ENCODE results near the gene FLT1.

The FLT1 gene

GRCh38 chr13:28380319-28380718, 114.6 kb downstream of the FLT1 start:
- no peak for DNase-seq

DNA sequence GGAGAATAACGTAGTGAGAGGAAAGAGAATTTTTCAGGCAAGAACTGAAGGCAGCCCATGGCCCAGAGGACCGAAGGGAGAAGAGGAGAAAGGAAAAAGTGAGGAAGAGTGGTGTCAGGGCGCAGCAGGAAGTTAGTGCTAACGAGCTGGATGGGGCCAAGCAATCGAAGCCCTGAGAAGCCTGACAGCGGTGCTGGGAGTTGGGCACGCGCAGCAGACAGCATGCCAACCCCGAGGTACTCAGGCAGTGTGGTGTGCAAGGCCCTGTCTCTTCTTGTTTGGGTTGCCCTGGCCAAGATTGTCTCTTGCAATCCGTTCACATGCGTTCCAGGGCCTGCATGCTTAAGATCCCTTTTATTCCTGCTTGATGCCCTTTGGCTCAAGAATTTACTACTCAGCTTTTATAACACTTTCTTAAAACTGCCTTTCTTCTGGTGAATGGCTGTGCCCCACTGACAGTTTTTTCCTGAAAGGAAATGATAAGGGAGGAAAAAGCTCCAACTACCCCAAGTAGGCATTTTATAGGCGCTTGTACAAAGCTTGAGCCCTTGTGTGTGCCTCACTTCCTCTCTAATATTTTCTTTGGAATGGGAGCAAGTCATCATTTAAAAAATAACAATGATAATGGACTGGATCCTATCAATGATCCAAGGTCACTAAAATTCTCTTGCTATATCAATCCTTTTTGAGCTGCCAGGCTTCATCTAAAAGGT, 115.4 kb downstream of the FLT1 start:
- DNase-seq: no peak

GRCh38 chr13:28376604-28377003, 118.3 kb downstream of the FLT1 start:
- no peak for DNase-seq

GRCh38 chr13:28375250-28375930, 119.5 kb downstream of the FLT1 start:
- DNase-seq: no peak

DNA sequence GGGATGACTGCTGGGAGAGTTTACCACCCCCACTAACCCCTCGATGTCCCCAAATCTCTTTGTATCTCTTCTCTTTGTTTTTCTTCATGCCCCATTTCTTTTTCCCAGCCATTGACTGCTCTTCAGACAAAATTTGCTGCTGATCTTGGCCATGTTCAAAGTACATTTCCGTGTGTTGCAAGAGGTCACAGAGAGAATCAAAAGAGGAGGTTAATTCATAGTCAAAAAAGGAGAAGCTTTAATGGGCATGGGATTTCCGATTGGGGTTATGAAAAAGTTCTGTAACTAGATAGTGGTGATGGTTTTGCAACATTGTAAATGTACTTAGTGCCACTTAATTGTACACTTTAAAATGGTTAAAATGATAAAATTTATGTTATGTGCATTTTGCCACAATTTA, 121.1 kb downstream of the FLT1 start:
- DNase-seq: no peak

DNA sequence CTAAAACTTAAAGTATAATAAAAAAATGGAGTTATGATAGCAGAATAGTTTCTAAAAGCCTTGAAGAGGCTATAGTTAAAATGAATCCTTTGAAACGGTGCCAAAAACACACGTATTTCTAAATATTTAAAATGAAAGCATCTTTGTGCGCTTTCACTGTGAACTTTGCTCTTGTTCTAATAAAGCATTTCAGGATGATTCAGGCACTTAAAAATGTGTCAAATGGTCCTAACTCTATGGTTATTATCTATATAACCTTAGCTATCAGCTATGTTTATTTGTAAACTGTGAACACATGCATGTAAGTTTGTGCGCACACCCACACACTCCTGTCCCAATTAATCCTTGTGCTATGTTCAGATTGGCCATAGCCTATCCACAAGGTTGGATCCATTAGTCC, 124.5 kb downstream of the FLT1 start:
- DNase-seq: no peak

- DNase-seq: no peak
Measured at GRCh38 chr13:28358708-28359107, 136.2 kb downstream of the FLT1 start.

- no peak for DNase-seq
Measured at GRCh38 chr13:28357911-28358433, 137.0 kb downstream of the FLT1 start.

- no peak for DNase-seq
Measured at GRCh38 chr13:28357247-28357825, 137.6 kb downstream of the FLT1 start.

GRCh38 chr13:28356561-28357021, 138.3 kb downstream of the FLT1 start:
- no peak for DNase-seq

GRCh38 chr13:28355822-28356371, 139.0 kb downstream of the FLT1 start:
- no peak for DNase-seq

- DNase-seq: no peak
Measured at GRCh38 chr13:28355046-28355821, 139.7 kb downstream of the FLT1 start.

GRCh38 chr13:28353679-28354078, 141.2 kb downstream of the FLT1 start:
- no peak for DNase-seq

GRCh38 chr13:28349907-28350654, 144.8 kb downstream of the FLT1 start:
- DNase-seq: no peak

GRCh38 chr13:28349371-28349770, 145.6 kb downstream of the FLT1 start:
- DNase-seq: no peak

DNA sequence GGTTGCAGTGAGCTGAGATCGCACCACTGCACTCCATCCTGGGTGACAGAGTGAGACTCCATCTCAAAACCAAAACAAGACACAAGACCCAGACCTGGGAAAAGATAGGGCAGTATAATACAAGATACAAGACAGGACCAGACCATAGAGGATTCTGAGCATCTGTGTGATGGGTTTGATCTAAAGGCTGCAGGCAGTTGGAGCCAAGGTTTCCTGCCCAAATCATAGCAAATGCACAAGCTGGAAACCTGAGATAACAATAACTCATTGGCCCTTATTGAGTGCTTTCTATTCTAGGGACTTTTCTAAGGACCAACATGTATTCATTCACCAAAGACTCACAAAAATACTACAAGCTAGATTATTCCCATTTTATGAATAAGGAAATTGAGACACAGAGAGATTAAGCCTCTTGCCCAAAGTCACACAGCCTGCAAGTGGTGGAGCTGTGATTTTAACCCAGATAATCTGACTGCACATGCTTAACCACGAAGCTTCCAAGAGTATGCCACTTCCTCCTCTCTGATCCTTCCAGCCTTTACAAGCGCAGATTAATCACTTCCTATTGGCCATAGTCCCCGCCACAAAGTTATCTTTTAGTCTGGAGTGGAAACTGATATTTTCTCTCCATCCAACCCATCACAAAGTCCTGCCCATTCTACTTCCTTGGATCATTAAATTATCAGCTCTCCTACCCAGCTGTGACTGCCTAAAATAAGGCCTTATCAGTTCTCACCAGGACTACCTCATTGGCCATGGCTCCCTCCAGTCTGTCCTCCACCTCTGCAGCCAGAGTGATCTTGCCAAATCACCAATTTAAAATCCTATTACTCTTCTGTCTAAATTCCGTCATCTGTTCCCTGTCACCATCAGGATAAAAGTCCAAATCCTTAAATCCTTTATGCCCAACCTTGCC, 147.2 kb downstream of the FLT1 start:
- DNase-seq: no peak

DNA sequence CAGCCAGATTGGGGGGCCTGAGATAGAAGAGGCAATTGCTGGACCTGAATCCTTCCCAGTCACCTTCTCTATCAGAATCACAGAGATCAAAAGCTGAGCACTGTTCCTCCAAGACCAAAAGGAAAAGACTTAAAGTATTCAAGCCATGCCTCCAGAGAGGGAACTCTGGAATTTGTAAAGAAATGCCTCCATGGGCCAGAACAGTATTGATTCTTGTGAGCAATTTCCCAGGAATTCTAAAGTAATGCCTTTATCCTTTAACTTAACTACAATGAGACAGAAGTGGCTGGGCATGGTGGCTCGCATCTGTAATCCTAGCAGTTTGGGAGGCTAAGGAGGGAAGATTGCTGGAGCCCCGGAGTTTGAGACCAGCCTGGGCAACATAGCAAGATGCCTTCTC, 148.8 kb downstream of the FLT1 start:
- no peak for DNase-seq

DNA sequence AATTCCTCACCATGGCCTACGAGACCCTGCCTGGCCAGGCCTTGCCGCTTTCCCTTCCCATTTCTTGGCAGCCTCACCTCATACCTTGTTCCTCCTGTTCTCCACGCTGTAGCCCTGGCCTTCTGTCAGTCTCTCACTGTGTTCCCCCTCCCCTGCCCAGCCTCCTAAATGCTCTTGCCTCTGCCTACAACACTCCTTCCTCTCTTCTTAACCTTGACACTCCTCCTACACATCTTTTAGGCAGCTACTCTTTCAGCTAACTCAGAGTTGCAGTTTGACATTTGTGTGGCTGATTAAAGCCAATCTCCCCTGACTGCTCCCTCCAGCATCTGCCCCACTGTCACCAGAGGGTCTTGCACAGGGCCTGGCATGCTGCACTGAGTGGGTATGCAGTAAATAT, 150.8 kb downstream of the FLT1 start:
- DNase-seq: no peak

GRCh38 chr13:28342251-28342650, 152.7 kb downstream of the FLT1 start:
- DNase-seq: no peak

- no peak for DNase-seq
Measured at GRCh38 chr13:28340272-28340793, 154.6 kb downstream of the FLT1 start.

DNA sequence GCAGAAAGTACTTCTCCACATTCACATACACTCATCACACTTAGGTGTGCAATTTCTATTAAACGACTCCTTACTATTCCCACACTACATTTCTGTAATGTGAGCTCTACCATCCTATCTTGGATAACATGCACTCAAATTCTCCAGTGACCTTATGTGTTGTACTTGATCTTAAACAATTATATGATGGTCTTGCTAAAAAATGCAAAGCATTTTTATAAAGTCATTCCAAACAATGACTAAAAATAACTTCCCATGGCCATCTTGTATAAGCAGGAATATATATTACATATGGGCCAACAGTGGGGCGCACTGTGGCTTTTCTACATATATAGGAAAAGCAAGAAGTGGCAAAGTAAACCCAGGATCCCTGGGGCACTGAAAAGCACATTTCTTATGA, 155.5 kb downstream of the FLT1 start:
- no peak for DNase-seq

All from stimulated activated CD4-positive, alpha-beta T cell treated with anti-CD3 and anti-CD28 coated beads, Interleukin-4, amount 100 ng/mL, for 24 hours (primary cell).